Natural killer cell (primary cell): Measurements from ENCODE around the gene MAP1A. TPM values are rescaled to one million over a fixed set of nuclear protein-coding genes. Genes with fewer than 3 reads are reported as not detected.

Source experiments
- ATAC-seq, 3 donors: fragments of 150-1000 bp in 2 of 3; fragments of 200-7000 bp in 1 of 3; cut with Tn5 transposase; 1 replicate in 1 of 3; 2 replicates in 2 of 3; pipeline ENCODE4 v1.10.0; 2021; ENCODE audit warnings: mild to moderate bottlenecking in 2 of 3, moderate library complexity in 2 of 3
- DNase-seq, 2 donors: peaks; one replicate each; pipeline versions ENCODE4 v3.0.0 to v3.0.0-alpha.2; 2013 to 2021; ENCODE audit warnings: mixed read lengths in 1 of 2
- H3K27ac ChIP-seq: one replicate; pipeline ENCODE4 v1.5.1; 2013; ENCODE audit warnings: mild to moderate bottlenecking, low read length
- H3K27me3 ChIP-seq: one replicate; pipeline ENCODE4 v1.6.1; 2013; ENCODE audit warnings: low read length; ENCODE audit not compliant: control insufficient read depth, insufficient read depth
- H3K36me3 ChIP-seq: one replicate; pipeline ENCODE4 v1.6.1; 2013; ENCODE audit warnings: low read length; ENCODE audit not compliant: control insufficient read depth, insufficient read depth
- H3K4me1 ChIP-seq: one replicate; pipeline ENCODE4 v1.6.1; 2013; ENCODE audit warnings: low read length; ENCODE audit not compliant: control insufficient read depth, insufficient read depth
- H3K4me3 ChIP-seq: one replicate; pipeline ENCODE4 v1.5.1; 2013; ENCODE audit warnings: low read length
- H3K9me3 ChIP-seq: one replicate; pipeline ENCODE4 v1.6.1; 2013; ENCODE audit warnings: low read length; ENCODE audit not compliant: control insufficient read depth, insufficient read depth
- H3K27ac Mint-ChIP-seq, 2 donors: one replicate each; pipeline ENCODE4 v1.8.0; 2022; ENCODE audit warnings: mild to moderate bottlenecking in 2 of 2, mixed read lengths in 2 of 2, moderate library complexity in 1 of 2
- H3K27me3 Mint-ChIP-seq, 2 donors: one replicate each; pipeline ENCODE4 v1.8.0; 2022; ENCODE audit warnings: low read depth in 2 of 2, mixed read lengths in 2 of 2
- H3K36me3 Mint-ChIP-seq: one replicate; pipeline ENCODE4 v1.8.0; 2022; ENCODE audit warnings: mixed read lengths
- H3K4me1 Mint-ChIP-seq, 2 donors: one replicate each; pipeline ENCODE4 v1.8.0; 2022; ENCODE audit warnings: mixed read lengths in 2 of 2
- H3K4me3 Mint-ChIP-seq: one replicate; pipeline ENCODE4 v1.8.0; 2022; ENCODE audit warnings: mild to moderate bottlenecking, moderate library complexity, mixed read lengths
- H3K9me3 Mint-ChIP-seq, 2 donors: one replicate each; pipeline ENCODE4 v1.8.0; 2022; ENCODE audit warnings: mixed read lengths in 2 of 2
- WGBS: methylation state at CpG from one replicate; pipeline ENCODE4 v1.1.7; 2013; ENCODE audit warnings: missing lambda C conversion rate; ENCODE audit not compliant: insufficient coverage; 5-methylcytosine and 5-hydroxymethylcytosine counted together
- intact Hi-C: fragments of 100-400 bp; cut with micrococcal nuclease; formaldehyde crosslinking; loops from one replicate; pipeline ENCODE4 v1.14.2; 2022
- total RNA-seq, 4 donors: library from RNA; stranded (reverse); fragments of 120-200 nt in 1 of 4; gene quantifications; one replicate each; pipeline versions ENCODE4 v1.2.3 to v1.2.4, GENCODE V29; 2013 to 2022
- TF ChIP-seq, protein P1 (sequence below): fragments of 200-600 bp; IDR thresholded peaks from one replicate; pipeline ENCODE4 v1.8.0; 2022; ENCODE audit warnings: antibody characterized with exemption

MAP1A gene
- total RNA-seq, 3 donors from 2014 or later (not counting 1 experiment from before 2014, with no cell fraction given), result 0.72 to 2.2 (median 0.98) TPM

DNA sequence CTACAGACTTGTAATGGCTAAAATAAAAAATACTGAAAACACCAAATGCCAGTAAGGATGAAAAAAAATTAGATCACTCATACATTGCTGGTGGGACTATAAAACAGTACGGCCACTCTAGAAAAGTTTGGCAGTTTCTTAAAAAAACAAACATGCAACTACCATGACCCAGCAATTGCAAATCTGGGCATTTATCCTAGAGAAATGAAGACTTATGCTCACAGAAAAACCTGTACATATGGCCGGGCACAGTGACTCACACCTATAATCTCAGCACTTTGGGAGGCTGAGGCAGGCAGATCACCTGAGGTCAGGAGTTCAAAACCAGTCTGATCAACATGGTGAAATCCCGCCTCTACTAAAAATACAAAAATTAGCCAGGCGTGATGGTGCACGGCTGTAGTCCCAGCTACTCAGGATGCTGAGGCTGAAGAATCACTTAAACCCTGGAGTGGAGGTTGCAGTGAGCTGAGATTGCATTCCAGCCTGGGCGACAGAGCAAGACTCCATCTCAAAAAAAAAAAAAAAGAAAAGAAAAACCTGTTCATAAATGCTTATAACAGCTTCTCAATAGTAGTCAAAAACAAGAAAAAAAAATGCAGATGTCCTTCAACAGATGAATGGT is 30.0 kb upstream of the MAP1A start:
- ATAC-seq (no peak), DNase-seq (no peak)
- TF ChIP-seq, protein P1, sequence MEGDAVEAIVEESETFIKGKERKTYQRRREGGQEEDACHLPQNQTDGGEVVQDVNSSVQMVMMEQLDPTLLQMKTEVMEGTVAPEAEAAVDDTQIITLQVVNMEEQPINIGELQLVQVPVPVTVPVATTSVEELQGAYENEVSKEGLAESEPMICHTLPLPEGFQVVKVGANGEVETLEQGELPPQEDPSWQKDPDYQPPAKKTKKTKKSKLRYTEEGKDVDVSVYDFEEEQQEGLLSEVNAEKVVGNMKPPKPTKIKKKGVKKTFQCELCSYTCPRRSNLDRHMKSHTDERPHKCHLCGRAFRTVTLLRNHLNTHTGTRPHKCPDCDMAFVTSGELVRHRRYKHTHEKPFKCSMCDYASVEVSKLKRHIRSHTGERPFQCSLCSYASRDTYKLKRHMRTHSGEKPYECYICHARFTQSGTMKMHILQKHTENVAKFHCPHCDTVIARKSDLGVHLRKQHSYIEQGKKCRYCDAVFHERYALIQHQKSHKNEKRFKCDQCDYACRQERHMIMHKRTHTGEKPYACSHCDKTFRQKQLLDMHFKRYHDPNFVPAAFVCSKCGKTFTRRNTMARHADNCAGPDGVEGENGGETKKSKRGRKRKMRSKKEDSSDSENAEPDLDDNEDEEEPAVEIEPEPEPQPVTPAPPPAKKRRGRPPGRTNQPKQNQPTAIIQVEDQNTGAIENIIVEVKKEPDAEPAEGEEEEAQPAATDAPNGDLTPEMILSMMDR, result no peak
- H3K27ac Mint-ChIP-seq, result no peak overlapping the region
- no peak overlapping the region for H3K4me3 ChIP-seq
- peaks cover 14 to 17% of the 10 kb centered on the region in 2 donors for H3K4me1 Mint-ChIP-seq
- H3K9me3 ChIP-seq, result no peaks in the 10 kb centered on the region
- no peak overlapping the region for H3K27ac ChIP-seq
- H3K36me3 Mint-ChIP-seq, result no peaks in the 10 kb centered on the region
- H3K27me3 ChIP-seq, result no peaks in the 10 kb centered on the region
- WGBS, result 91% methylated on average over 6 of the region's 6 CpGs
- no peaks in the 10 kb centered on the region for H3K9me3 Mint-ChIP-seq
- H3K4me3 Mint-ChIP-seq, result no peak overlapping the region
- H3K27me3 Mint-ChIP-seq, result no peaks in the 10 kb centered on the region
- intact Hi-C loops, result no loop called here
- no peaks in the 10 kb centered on the region for H3K4me1 ChIP-seq
- H3K36me3 ChIP-seq, result peaks cover 6% of the 10 kb centered on the region

DNA sequence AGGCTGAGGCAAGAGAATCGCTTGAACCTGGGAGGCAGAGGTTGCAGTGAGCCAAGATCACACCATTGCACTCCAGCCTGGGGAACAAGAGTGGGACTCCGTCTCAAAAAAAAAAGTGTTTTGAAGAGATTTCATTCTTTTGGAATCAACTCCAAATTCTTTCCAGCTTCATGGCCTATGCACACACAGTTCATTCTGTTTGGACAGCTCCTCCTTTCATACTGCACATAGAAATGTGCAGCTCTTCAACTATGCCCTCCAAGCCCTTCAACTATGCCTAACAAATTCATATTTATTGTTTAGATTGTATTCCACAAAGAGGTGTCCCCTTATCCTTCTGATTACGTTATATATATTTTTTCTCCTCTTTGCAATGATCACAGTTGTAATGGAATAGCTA is 28.6 kb upstream of the MAP1A start:
- 100% methylated on average over 2 of the region's 3 CpGs for WGBS
- intact Hi-C loops, result no loop called here
- Histone ChIP-seq H3K4me3 (no peak overlapping the region), H3K9me3 (no peaks in the 10 kb centered on the region), H3K36me3 (peaks cover 6% of the 10 kb centered on the region), H3K27me3 (no peaks in the 10 kb centered on the region), H3K27ac (no peak overlapping the region), H3K4me1 (peaks cover 4% of the 10 kb centered on the region)
- TF ChIP-seq, protein P1, result no peak
- H3K27me3 Mint-ChIP-seq, result no peaks in the 10 kb centered on the region
- H3K9me3 Mint-ChIP-seq, result no peaks in the 10 kb centered on the region
- H3K4me3 Mint-ChIP-seq, result no peak overlapping the region
- DNase-seq (no peak), ATAC-seq (no peak)
- peaks cover 7% of the 10 kb centered on the region for H3K36me3 Mint-ChIP-seq
- H3K27ac Mint-ChIP-seq, result no peak overlapping the region
- H3K4me1 Mint-ChIP-seq, result peaks cover 23 to 28% of the 10 kb centered on the region in 2 donors

GRCh38 chr15:43489191-43489590 is 28.2 kb upstream of the MAP1A start:
- WGBS, result 20% methylated on average over 1 of the region's 1 CpG
- H3K4me3 ChIP-seq, result no peak overlapping the region
- H3K4me1 ChIP-seq, result peaks cover 4% of the 10 kb centered on the region
- intact Hi-C loops, result no loop called here
- Mint-ChIP-seq H3K27me3 (no peaks in the 10 kb centered on the region), H3K36me3 (peaks cover 7% of the 10 kb centered on the region), H3K27ac (no peak overlapping the region), H3K4me3 (no peak overlapping the region), H3K9me3 (no peaks in the 10 kb centered on the region), H3K4me1 (peaks cover 24 to 28% of the 10 kb centered on the region in 2 donors)
- H3K9me3 ChIP-seq, result no peaks in the 10 kb centered on the region
- H3K36me3 ChIP-seq, result peaks cover 4% of the 10 kb centered on the region
- H3K27me3 ChIP-seq, result no peaks in the 10 kb centered on the region
- DNase-seq (no peak), ATAC-seq (no peak)
- TF ChIP-seq, protein P1, result no peak
- no peak overlapping the region for H3K27ac ChIP-seq

DNA sequence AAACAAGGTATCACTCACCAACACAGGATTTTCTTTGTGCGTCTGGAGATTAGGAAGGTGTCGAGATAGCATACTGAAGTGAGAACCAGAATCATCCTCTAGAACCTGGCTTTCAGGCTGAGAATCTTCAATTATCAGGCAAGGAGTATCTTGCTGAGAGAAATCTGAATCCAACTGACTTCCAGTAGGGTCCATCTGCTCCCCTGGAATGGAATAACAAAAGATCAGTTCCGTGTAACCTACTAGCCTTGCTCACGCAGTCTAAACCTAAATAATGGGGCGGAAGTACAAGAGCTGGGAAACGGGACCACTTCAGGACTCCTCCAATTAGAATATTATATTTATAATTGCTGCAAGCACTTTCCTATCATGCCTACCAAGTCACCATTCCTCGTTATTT is 25.1 kb upstream of the MAP1A start:
- peak in 1 of 2 donors; percentile 19 for DNase-seq
- WGBS, result 25% methylated on average over 7 of the region's 7 CpGs
- TF ChIP-seq, protein P1, result no peak
- H3K36me3 ChIP-seq, result no peaks in the 10 kb centered on the region
- peaks cover 4% of the 10 kb centered on the region for H3K4me1 ChIP-seq
- no peaks in the 10 kb centered on the region for H3K9me3 ChIP-seq
- H3K27me3 ChIP-seq, result no peaks in the 10 kb centered on the region
- Mint-ChIP-seq H3K9me3 (no peaks in the 10 kb centered on the region), H3K27me3 (no peaks in the 10 kb centered on the region), H3K4me1 (peaks cover 24 to 28% of the 10 kb centered on the region in 2 donors), H3K4me3 (peak overlapping the region; percentile 97), H3K27ac (peak overlapping the region; percentile 93 to 95), H3K36me3 (peaks cover 7% of the 10 kb centered on the region)
- ATAC-seq, result no peak
- H3K4me3 ChIP-seq, result peak overlapping the region; percentile 75
- intact Hi-C loops, result no loop called here
- H3K27ac ChIP-seq, result peak overlapping the region; percentile 82
